GM12873 (cell line): ENCODE measurements around the gene TCP11X1.
"Not testable (repeated sequence)": the region's sequence is repeated elsewhere in the genome, so short reads cannot be mapped to it uniquely, and the experiment has no call there.

Experiments used
- TF ChIP-seq, protein P1 (sequence below): IDR thresholded peaks from 2 replicates; pipeline ENCODE4 v1.5.1; 2012; ENCODE audit warnings: low read depth, mild to moderate bottlenecking, moderate library complexity, low read length, control low read depth; ENCODE audit not compliant: insufficient read depth; ENCODE audit errors: missing control alignments

TCP11X1 gene

DNA sequence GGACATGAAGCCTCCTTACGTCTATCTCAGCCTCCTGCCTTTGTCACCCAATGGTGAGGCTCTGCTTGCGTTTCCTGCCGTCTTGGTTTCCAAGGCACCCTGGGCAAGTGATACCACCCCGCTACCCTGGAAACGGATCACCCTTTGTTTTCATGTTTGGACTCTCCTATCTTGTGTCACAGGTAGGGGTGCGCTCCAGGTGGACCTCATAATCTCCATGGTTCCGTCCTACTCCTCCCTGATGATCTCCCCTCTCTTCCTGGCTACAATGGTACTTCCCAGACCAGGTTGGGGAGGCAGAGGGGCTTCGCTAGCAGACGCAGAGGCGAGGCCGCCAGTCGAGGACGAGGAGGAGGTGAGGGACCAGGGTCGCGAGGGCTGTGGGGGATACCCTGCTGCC lies at the start of gene TCP11X1:
Gene TCP11X1, plus strand, starts transcription at position 316 of the 400 bp plus-strand sequence.
- TF ChIP-seq, protein P1, sequence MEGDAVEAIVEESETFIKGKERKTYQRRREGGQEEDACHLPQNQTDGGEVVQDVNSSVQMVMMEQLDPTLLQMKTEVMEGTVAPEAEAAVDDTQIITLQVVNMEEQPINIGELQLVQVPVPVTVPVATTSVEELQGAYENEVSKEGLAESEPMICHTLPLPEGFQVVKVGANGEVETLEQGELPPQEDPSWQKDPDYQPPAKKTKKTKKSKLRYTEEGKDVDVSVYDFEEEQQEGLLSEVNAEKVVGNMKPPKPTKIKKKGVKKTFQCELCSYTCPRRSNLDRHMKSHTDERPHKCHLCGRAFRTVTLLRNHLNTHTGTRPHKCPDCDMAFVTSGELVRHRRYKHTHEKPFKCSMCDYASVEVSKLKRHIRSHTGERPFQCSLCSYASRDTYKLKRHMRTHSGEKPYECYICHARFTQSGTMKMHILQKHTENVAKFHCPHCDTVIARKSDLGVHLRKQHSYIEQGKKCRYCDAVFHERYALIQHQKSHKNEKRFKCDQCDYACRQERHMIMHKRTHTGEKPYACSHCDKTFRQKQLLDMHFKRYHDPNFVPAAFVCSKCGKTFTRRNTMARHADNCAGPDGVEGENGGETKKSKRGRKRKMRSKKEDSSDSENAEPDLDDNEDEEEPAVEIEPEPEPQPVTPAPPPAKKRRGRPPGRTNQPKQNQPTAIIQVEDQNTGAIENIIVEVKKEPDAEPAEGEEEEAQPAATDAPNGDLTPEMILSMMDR, result not testable (repeated sequence)

DNA sequence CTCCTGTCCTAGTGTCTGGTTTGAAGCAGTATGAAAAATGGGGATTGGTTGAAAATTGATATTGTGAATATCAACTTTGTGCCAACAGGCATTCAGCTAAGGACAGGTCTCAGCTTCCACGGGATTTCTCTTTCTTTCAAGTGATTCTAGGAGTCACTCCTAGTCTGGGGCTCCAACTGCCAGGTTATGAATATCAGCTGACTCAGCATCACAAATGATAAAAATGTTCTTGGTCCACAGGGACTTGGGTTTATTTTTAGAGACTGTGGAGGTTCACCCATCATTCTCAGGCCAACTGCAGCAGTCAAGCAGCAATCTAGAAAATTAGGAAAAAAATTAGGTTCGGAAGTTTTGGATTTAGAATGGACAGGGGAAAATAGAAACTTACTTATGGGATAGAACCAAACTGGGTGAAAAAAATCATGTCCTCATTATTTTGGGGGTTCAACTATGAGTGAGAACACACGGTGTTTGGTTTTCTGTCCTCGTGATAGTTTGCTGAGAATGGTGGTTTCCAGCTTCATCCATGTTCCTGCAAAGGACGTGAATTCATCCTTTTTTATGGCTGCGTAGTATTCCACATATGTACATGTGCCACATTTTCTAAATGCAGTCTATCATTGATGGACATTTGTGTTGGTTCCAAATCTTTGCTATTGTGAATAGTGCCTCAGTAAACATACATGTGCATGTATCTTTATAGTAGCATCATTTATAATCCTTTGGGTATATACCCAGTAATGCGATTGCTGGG lies 29.0 kb upstream of the TCP11X1 start:
- TF ChIP-seq, protein P1, result no peak

DNA sequence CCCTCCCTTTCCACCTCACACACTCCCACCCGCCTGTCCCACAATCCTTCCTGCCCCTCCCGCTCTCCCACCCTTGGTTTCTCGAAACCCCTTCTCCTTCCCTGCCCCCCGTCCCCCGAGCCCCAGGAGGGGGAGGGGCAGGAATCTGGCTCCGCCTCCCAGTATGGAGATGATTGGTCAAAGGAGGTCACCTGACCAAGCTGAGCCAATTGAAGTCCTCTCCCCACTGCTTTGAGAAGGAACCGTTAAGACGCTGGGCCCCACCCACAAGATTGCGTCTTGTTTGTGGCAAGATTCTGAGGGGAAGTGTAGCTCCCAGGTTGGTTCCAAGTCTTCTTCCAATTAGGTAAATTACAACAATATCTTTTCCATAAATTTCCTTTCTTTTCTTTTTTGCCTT lies 31.8 kb downstream of the TCP11X1 start, which contains the start of gene NXF2:
Gene NXF2, plus strand, starts transcription at position 275 of the 400 bp plus-strand sequence. CDS start 59,912 bp downstream, outside the sequence.
- TF ChIP-seq, protein P1, result not testable (repeated sequence)
